Activated T-cell treated with anti-CD3 and anti-CD28 coated beads for 4 hours (primary cell): ENCODE measurements around the gene SLC9A3.
"Not testable (repeated sequence)": the region's sequence is repeated elsewhere in the genome, so short reads cannot be mapped to it uniquely, and the experiment has no call there.

ENCODE experiments used
- DNase-seq: peaks from one replicate; pipeline ENCODE4 v3.0.0-alpha.2; 2020

Gene SLC9A3

DNA sequence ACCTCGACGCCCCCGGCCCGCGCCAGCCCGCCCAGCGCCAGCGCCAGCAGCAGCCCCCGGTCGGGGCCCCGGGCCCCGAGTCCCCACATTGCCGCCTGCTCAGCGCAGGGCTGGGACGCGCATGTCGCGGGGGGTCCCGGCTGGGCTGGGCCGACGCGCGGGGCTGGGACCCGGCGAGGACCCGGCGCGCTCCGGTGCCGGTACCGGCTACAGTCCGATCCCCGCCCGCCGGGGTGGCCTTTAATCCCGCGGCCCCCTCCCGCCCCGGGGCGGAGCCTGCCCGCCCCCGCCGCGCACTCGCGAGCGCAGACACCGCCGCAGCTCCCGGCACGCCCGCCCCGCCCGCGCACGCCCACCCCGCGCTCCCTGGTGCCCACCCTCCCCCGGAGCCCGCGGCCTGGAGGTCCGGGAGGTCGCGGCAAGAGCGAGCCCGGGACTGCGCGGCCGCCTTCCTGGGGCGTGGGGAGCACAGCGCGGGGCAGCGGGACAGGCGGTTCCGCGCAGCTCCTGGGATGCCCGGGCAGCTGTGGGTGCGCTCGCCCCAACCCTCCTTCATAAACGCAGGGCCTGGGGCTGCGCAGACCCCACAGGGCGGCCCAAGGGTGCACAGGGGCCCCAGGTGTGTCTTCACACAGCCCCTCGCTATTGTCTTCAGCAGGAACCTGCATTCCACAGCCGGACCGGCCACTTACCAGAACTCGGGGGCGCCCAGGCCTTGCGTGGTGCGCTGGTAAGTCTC, at the start of gene SLC9A3:
TSS of gene SLC9A3 (minus strand) at position 216 of the 739 bp plus-strand sequence.
- no peak for DNase-seq

DNA sequence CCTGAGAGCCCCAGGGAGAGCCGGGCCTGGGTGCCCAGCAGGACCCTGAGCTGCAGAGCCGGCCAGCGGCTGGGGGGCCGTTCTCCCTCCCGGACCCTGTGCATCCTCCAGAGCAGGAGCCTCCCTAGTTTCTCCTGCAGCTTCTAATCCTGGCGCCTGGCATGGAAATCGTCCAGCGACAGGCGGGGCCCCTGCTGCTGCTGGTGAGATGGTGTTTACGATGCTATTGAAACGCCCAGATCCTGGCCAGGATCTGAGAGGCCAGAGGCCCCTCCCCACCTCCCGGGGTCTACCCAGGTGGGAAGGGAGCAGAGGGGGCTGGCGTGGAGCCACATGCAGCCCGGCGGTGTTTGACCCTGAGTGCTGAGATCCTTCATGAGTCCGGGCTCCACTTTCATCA, 49.7 kb upstream of the SLC9A3 start:
- no peak for DNase-seq

DNA sequence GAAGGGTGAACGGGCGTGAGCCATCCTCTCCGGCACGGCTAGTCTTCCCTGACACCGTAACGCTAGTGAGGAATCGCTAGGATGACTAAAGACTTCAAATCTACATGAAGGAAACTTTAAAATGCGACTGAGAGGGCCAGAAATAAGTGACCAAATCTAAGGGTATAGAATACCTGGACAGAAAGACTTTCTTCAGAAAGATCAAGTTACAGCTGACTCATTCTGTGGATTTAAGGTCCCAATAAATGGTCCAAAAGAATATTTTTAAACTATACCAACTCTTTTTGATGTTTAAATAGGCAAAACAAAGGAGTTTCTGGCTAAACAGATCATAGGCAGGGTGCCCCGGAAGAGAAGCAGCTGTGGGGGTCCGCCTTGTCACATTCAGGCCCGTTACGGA, 49.0 kb upstream of the SLC9A3 start:
- no peak for DNase-seq

DNA sequence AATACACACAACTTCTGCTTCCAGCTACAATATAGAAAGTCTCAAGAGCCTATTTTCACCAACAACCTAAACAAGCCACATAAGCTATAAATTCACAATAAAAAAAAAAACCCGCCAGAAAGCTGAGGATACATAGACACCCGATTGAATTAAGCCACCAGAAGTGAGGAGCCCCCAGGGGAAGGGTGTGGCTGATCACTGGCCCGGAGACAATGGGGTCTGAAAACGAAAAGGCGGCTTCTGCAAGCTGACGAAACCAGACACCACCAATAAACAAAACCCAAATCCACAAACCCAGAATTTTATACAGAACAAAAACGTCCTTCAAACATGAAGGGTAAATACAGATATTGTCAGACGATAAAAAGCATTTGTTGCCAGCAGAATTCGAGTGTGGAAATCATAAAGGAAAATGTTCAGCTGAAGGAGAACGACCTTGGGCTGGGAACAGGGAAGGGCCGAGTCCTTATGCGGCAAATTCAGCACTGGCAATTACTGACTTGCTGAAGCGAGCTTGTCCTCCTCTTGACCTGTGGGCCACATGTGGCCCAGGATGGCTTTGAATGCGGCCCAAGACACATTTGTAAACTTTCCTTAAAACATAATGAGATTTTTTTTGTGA, 48.3 kb upstream of the SLC9A3 start:
- DNase-seq, result no peak

DNA sequence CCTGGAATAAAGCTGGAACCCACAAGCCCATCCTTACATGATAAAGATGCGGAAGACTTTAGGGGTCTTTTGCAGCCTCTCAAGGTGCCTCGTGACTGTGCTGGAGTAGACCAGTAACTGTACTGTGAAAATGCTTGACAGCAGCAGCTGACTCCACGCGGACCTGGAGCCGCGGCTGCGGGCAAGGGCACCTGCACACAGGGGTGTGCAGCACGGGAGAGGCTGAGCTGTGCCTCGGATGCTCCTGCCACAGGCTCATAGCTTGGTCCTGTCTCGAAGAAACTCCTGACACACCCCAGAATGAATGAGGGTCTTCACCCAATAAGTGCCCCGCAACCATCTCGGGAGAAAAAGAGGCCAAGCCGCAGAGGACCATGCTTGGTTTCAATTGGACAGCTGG, 47.5 kb upstream of the SLC9A3 start:
- no peak for DNase-seq

DNA sequence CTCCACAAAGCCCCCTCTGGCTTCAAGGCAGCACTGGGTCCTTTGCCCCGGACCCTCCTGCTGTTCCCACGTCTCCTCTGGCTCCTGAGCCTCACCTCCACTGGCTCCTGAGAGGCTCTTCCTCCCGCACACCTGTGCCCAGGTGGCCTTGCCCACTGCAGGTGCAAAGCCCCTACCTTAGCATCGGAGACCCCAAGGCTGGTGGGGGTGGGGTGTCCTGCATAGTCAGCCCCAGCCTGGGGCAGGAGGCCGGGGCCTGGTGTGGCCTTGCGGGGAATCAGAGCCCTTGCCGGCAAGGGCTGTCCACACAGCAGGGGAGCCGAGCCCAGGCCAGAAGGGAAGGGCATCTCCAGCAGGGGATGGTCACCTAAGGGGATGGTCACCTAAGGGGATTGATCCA, 46.6 kb upstream of the SLC9A3 start:
- no peak for DNase-seq

DNA sequence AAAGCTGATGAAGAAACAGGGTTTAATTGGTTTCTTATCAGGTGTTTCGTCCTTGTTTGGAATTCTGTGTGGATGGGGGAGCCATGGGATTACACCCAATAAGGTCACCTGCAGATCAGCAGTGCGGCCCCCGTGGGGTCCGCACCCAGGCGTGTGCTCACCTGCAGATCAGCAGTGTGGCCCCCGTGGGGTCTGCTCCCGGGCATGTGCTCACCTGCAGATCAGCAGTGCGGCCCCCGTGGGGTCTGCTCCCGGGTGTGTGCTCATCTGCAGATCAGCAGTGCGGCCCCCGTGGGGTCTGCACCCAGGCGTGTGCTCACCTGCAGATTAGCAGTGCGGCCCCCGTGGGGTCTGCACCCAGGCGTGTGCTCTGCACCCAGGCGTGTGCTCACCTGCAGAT, 46.2 kb upstream of the SLC9A3 start:
- no peak for DNase-seq

DNA sequence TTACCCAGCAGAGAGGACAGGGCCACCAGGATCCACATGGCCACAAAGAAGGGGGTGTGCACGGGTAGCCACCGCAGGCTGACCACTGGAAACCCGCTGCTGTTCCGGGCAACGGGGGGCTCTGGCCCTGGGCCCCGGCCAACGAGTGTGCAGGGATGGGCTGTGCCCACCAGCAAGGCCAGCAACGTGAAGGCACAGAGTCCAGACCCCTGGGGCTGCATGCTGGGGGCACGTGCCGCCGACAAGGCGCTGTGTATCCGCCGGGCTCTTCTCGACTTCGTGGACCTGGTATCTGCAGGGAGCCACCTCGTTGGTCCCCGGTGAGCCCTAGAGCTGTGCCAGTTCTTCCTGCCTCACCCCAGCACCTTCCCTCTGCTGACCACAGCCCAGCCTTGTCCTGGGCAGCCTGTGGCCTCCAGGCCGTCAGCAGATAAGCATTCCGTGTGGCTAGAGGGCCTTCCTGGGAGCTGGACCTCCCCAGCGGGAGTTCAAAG, 45.7 kb upstream of the SLC9A3 start:
- DNase-seq, result no peak

DNA sequence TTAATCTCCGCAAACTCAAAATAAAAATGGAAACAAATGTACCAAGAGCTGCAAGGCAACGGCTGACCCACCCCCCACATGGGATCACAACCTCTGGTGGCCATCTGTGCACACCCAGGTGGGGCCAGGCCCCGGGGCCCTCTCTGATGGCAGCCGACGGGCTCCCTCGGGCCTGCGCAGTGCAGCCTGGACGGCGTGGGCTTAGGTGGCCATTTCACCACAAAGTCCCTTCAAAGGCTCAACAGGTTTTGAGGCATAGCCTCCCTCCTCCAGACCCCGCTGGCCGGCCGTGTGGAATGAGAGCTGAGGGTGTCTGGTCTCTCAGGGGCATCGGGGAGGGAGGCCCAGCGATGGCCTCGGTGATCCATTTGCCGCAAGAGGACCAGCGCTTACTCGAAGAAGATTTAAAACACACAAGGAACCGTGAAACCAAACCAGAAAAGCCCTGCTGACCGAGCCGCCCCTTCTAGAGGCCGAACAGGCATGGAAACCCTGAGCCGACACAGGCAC, 45.2 kb upstream of the SLC9A3 start:
- DNase-seq, result no peak

DNA sequence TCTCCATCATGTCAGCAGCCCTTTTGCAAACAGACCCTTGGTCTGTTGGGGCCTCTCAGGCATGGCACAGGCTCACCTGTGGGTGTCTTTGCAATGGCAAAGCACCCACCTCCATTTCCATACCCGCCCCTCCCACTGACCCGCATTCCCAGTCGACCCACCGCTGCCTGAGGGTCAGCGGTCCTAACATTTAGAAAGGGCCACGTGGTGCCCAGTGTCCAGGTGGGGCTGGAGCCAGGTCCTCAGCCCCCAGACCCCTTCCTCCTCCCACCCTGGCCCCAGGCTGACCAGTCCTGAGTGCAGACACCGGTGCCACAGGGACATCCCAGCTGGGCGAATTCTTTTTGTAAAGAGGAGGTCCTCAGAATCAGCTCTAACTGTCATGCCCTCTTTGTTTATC, 44.6 kb upstream of the SLC9A3 start:
- DNase-seq, result no peak

DNA sequence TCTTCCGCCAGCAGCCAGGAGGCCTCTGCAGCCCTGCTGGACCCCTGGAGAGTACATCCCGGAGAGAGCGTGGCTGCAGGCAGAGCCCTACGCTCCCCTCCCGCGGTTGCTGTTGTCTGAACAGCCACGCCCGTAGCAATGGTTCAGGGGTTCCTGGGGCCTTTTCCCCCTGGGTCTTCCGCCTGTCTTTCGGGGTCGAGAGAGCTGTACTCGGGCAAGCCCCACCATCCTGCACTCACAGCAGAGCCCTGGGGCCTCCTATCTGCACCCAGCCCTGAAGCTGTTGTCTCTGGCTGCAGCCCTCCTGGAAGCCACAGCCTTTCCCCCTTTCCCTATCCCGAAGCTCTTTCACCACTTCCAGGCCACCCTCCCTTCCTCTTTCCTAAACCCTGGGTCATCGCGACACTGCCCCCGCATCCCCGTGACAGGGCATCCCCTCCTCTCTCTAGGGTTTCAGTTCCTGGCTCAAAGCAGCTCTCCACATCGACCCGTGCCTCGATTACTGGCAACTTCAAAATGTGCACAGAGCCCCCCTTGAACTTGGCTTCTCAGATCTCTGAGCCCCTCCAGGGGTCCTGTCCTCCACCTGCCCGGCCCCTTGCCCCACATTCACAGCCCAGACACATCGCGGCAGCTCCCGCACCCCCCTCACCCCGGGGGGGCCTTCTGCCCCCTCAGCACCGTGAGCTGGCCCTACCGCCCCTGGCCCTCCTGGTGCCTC, 44.0 kb upstream of the SLC9A3 start:
- no peak for DNase-seq

DNA sequence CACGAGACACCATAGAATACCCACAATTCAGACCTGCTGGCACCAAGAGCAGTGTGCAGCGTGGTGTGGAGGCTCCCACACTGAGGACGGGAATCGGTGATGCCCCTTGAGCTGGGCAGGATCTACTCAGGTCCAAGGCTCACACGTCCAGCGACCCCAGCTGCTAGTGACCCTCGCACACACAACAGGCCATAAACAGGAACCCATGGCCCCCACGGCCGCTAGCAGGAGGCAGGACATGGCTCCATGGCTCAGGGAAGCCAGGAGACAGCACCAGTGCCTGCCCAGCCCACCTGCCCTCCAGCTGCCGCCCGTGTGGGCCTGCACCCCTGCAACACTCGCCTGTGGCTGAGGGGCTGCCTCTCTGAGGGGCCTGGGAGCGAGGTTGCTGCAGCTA, 43.4 kb upstream of the SLC9A3 start:
- no peak for DNase-seq

DNA sequence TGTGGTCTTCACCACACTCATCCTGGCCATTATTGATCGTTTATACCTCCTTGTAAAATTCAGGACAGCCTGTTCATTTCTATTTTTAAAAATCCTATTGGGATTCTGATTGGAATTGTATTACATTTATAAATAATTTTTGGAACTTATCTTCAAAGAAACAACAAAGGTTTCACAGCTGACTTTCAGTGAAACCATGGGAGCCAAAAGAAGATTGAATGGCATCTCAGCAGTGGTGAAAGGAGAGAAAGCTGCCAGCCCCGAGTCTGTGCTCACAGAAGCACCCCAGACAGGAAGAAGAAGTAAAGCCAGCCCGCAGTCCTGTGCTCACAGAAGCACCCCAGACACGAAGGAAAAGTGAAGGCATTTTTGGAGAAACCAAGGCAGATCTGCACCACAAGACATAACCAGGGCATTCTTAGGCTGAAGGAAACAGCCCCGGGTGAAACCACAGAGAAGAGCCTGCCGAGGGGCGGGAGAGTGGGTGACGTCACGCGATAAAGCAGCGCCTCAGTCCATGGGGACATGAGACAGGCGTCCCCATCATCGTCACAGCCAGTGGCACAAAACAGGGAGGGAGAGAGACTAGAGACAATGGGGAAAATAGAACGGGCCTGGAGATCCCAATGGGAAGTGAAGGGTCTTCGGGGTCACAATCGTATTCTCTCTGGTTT, 42.5 kb upstream of the SLC9A3 start:
- no peak for DNase-seq

DNA sequence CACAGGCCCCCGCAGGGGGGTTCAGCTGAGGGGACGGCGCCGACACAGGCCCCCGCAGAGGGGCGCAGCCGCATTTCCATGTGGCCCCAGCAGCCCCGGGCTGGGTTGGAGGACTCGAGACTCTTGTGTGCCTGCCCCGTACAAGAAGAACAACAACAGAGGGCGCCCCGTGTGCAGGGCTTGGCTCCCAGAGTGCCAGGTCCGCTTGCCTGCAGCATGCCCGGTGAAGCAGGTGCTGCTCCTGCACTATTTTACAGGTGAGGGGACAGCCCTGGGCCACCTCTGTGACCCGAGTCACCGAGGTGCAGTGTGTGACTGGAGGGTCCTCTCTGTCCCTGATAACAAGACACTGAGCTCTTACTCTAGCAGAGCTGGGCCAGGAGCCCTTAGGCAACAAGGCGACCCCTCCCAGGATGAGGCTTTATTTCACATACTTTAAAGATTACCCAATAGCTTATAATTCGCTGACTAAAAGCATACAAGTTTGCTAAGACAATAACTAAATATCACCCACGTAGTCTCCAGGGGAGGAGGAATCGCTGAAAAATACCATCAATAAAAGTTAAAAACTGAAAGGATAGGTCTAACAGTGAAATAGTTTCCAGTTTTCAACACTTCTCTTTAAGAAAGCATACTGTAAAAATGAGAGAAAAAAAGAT, 41.7 kb upstream of the SLC9A3 start:
- no peak for DNase-seq

DNA sequence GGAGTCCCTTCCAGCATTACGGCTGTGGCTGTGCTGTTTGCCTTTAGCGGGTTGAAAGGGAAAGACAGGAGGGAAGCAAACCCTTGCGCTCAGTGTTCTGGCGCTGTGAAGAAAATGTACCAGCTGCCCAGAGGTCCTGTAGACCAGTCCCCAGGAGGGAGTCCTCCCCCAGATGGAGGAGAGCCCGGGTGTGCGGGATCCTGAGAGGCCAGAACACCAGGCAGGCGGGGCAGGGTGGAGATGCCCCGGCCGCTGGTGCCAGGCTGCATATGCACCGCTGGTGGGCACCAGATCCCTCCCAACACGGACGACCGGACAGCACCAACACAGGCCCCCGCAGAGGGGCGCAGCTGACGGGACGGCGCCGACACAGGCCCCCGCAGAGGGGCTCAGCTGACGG, 37.2 kb upstream of the SLC9A3 start:
- DNase-seq, result no peak

DNA sequence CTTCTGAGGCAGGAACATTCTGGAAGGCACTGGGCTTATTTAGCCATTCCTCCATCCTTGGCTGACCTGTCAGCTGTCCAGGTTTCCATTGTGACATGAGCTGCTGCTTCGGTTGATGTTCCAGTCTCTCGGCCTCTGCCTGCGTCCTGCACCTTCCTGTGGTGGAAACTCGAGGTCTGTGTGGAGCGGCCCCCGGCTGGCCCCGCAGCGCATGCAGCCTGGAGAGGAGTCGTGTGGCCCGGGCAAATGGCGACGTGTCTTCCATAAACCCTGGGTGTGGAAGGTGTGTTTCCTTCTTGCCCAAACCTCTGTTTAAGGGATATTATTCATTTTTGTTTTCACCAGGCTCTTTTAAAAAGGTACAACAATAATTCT, 36.5 kb upstream of the SLC9A3 start:
- DNase-seq, result no peak

DNA sequence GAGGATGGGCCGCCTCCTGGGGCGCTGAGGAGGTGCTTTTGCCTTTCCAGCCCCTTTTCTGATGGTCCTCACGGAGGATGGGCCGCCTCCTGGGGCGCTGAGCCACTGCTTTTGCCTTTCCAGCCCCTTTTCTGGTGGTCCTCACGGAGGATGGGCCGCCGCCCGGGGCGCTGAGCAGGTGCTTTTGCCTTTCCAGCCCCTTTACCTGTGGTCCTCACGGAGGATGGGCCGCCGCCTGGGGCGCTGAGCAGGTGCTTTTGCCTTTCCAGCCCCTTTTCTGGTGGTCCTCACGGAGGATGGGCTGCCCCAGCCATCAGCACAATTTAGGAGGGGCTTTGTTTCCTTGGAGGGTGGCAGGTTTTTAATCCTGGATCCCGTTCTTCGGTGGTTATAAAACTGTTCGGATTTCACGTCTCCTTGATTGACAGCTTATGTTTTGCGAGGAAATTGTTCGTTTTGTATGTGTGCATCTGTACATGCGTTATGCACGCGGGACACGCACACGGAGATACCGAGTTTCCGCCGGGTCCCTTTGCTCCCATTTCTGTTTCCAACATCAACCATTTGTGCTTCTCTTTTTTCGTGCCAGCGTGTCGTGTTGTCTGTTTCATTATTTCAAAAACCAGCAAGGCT, 34.7 kb upstream of the SLC9A3 start:
- DNase-seq, result no peak

DNA sequence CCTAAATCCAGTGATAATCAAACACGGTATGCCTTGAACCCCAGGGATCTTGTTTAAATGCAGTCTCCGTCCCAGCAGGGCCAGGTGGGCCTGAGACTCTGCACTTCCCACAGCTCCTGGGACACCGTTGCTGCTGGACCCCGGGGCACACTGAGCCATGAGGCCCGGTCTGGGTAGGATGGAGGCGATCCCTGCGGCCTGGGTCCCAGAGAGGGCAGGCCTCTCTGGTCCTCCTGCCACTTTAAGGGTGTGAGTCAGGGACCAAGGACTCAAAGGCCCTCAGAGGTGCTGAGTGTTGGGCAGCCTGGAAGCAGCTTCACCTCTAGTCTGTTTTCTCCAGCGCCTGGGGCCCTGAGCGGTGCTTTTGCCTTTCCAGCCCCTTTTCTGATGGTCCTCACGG, 34.1 kb upstream of the SLC9A3 start:
- no peak for DNase-seq

DNA sequence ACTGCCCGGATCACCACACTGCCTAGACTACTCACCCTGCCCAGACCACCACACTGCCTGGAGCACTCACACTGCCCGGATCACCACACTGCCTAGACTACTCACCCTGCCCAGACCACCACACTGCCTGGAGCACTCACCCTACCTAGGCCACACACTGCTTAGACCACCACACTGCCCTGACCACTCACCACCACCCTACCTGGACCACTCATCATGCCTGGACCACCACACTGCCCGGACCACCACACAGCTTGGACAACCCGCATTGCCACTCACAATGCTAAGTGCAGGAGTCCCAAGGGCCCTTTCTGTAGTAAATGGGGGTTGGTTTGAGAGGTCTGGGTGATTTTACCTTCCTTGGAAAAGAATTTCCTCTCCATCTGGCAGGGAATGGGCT, 33.7 kb upstream of the SLC9A3 start:
- not testable (repeated sequence) for DNase-seq

DNA sequence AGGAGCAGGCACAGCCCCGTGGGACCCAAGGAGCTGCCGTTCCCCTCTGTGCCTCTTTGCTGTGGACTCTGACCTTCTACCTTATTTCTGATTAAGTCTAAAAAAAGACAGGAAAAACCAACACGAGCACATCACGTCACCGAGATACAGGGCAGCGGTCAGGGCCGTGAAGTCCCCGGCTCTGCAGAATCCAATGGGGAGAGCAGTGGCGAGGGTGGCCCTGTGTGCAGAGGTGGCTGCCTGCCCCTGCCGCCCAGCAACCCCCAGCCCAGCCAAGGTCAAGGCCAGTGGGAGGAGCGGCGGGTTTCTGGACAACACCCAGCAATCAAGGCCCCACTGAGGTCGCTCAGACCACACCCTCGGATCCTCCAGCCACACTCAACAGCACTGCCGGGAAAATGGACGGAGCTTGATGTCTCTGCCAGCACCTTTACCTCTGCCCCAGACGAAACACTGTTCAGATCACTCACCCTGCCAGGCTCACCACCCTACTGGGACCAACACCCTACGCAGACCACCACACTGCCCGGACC, 32.7 kb upstream of the SLC9A3 start:
- DNase-seq, result no peak

DNA sequence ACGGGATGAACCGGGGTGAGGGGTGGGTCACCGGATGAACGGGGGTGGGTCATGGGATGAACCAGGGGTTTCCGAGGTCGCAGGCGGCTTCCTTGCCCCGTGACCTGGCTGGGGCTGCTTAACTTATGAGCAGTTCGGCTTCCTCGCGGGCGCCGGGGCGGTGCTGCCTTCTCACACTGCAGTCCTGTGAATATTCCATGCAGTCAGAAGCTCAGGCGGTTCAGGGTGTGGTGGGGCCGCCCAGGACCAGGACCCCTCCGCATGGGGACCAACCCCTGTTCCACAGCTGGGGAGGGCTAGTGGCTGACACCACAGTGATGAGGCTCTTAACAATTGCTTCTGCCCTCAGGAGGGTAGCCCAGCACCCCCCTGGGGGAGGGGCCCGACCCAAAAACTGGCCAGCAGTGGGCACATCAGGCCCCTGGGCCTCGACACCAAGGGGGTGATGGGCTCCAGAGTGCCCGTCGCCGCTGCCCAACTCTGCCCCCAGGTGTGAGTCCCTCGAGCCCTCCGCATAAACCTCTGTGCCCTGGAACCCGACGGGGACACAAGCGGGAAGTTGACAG, 30.9 kb upstream of the SLC9A3 start:
- no peak for DNase-seq
